Thyroid gland (tissue), 4 donors: ENCODE data around the gene LAMA2.

Source experiments
- CTCF ChIP-seq, 6 experiments: fragments of 200-600 bp in 3 of 6; fragments of 450-650 bp in 3 of 6; sonication (generic) in 3 of 6; IDR thresholded peaks; one replicate each; pipeline ENCODE4 v1.5.1; 2016 to 2019; ENCODE audit warnings: antibody characterized with exemption in 6 of 6, mild to moderate bottlenecking in 2 of 6, inconsistent platforms in 1 of 6, moderate library complexity in 1 of 6
- POLR2A ChIP-seq, 2 donors: fragments of 450-650 bp; IDR thresholded peaks; one replicate each; pipeline ENCODE4 v1.6.1; 2017; ENCODE audit warnings: antibody characterized with exemption in 2 of 2, mild to moderate bottlenecking in 2 of 2, moderate library complexity in 1 of 2

- TF ChIP-seq CTCF (IDR thresholded peaks at IDR 0.05) (no peak), POLR2A (IDR thresholded peaks at IDR 0.05) (no peak)
Measured at GRCh38 chr6:129029778-129030177, 146.8 kb downstream of the LAMA2 start.
